Progenitor cell of endocrine pancreas (in vitro differentiated cells): ENCODE measurements around the gene HUS1. TPM values are rescaled to one million over a fixed set of nuclear protein-coding genes. Genes with fewer than 3 reads are reported as not detected.
A peak's percentile ranks its signal among the peaks of the same experiment; 100 is the strongest.
"Not testable (repeated sequence)": the region's sequence is repeated elsewhere in the genome, so short reads cannot be mapped to it uniquely, and the experiment has no call there.

Experiments
- DNase-seq: peaks from one replicate; pipeline ENCODE4 v3.0.0; 2021; ENCODE audit warnings: low spot score; ENCODE audit not compliant: unreplicated experiment
- H3K27ac Mint-ChIP-seq: 2 replicates; pipeline ENCODE4 v1.8.0; 2021; ENCODE audit warnings: mild to moderate bottlenecking, moderate library complexity, mixed read lengths
- H3K27me3 Mint-ChIP-seq: 2 replicates; pipeline ENCODE4 v1.8.0; 2021; ENCODE audit warnings: mixed read lengths
- H3K36me3 Mint-ChIP-seq: 2 replicates; pipeline ENCODE4 v1.8.0; 2022; ENCODE audit warnings: mixed read lengths; ENCODE audit not compliant: insufficient read depth
- H3K4me1 Mint-ChIP-seq: 2 replicates; pipeline ENCODE4 v1.8.0; 2021; ENCODE audit warnings: low read depth, mixed read lengths
- H3K4me3 Mint-ChIP-seq: 2 replicates; pipeline ENCODE4 v1.8.0; 2021; ENCODE audit warnings: low read depth, mild to moderate bottlenecking, moderate library complexity, mixed read lengths
- H3K9me3 Mint-ChIP-seq: 2 replicates; pipeline ENCODE4 v1.8.0; 2021; ENCODE audit warnings: low read depth, mixed read lengths
- CTCF ChIP-seq: fragments of 200-600 bp; sonication (generic); IDR thresholded peaks from one replicate; pipeline ENCODE4 v1.5.0; 2021; ENCODE audit warnings: antibody characterized with exemption, mild to moderate bottlenecking; ENCODE audit not compliant: unreplicated experiment
- total RNA-seq: library from RNA; stranded (reverse); gene quantifications from 2 replicates; pipeline ENCODE4 v1.2.1, GENCODE V29; 2021

Gene HUS1
- total RNA-seq, 1 donor from 2014 or later: 45.1 TPM

- Mint-ChIP-seq H3K9me3 (peaks cover 6% of the 10 kb centered on the region), H3K36me3 (peaks cover 5% of the 10 kb centered on the region), H3K4me3 (no peak overlapping the region), H3K27ac (no peak overlapping the region), H3K27me3 (no peaks in the 10 kb centered on the region), H3K4me1 (peaks cover 13% of the 10 kb centered on the region)
- TF ChIP-seq CTCF: no peak
- no peak for DNase-seq
Observed at GRCh38 chr7:48004638-48005037, 25.2 kb upstream of the HUS1 start.

GRCh38 chr7:48004032-48004431, 24.6 kb upstream of the HUS1 start:
- Mint-ChIP-seq H3K4me1 (peaks cover 13% of the 10 kb centered on the region), H3K27me3 (no peaks in the 10 kb centered on the region), H3K36me3 (peaks cover 5% of the 10 kb centered on the region), H3K4me3 (no peak overlapping the region), H3K27ac (no peak overlapping the region), H3K9me3 (peaks cover 6% of the 10 kb centered on the region)
- DNase-seq: no peak
- no peak for TF ChIP-seq CTCF

GRCh38 chr7:48000164-48000563, 20.7 kb upstream of the HUS1 start:
- H3K9me3 Mint-ChIP-seq, H3K27ac Mint-ChIP-seq, H3K4me3 Mint-ChIP-seq, H3K4me1 Mint-ChIP-seq, H3K36me3 Mint-ChIP-seq, DNase-seq, H3K27me3 Mint-ChIP-seq: not testable (repeated sequence)

GRCh38 chr7:47999413-47999812, 20.0 kb upstream of the HUS1 start:
- H3K4me3 Mint-ChIP-seq: no peak overlapping the region
- H3K9me3 Mint-ChIP-seq: peaks cover 12% of the 10 kb centered on the region
- no peak for DNase-seq
- peaks cover 2% of the 10 kb centered on the region for H3K4me1 Mint-ChIP-seq
- no peak for TF ChIP-seq CTCF
- peaks cover 5% of the 10 kb centered on the region for H3K36me3 Mint-ChIP-seq
- no peak overlapping the region for H3K27ac Mint-ChIP-seq
- H3K27me3 Mint-ChIP-seq: no peaks in the 10 kb centered on the region

GRCh38 chr7:47992446-47992845, 13.0 kb upstream of the HUS1 start:
- H3K4me1 Mint-ChIP-seq: peaks cover 26% of the 10 kb centered on the region
- peaks cover 10% of the 10 kb centered on the region for H3K9me3 Mint-ChIP-seq
- TF ChIP-seq CTCF: no peak
- peak overlapping the region; percentile 81 for H3K4me3 Mint-ChIP-seq
- H3K27me3 Mint-ChIP-seq: no peaks in the 10 kb centered on the region
- peak overlapping the region; percentile 82 for H3K27ac Mint-ChIP-seq
- no peak for DNase-seq
- H3K36me3 Mint-ChIP-seq: no peaks in the 10 kb centered on the region

GRCh38 chr7:47991741-47992311, 12.4 kb upstream of the HUS1 start:
- peak overlapping the region; percentile 81 for H3K4me3 Mint-ChIP-seq
- DNase-seq: peak; percentile 46
- H3K9me3 Mint-ChIP-seq: peaks cover 10% of the 10 kb centered on the region
- H3K4me1 Mint-ChIP-seq: peaks cover 26% of the 10 kb centered on the region
- no peaks in the 10 kb centered on the region for H3K27me3 Mint-ChIP-seq
- H3K36me3 Mint-ChIP-seq: no peaks in the 10 kb centered on the region
- TF ChIP-seq CTCF: peak; percentile 63
- H3K27ac Mint-ChIP-seq: peak overlapping the region; percentile 82
